Esophagus squamous epithelium (tissue), 4 donors: ENCODE data around the gene WDR46.

Experiments
- POLR2A ChIP-seq, 4 donors: fragments of 450-650 bp; IDR thresholded peaks; one replicate each; pipeline ENCODE4 v1.6.1; 2017; ENCODE audit warnings: antibody characterized with exemption in 4 of 4, mild to moderate bottlenecking in 4 of 4, moderate library complexity in 3 of 4
- TF ChIP-seq, protein P1 (sequence below), 6 experiments: fragments of 450-650 bp in 4 of 6; fragments of 200-600 bp in 2 of 6; sonication (generic) in 2 of 6; IDR thresholded peaks; one replicate each; pipeline ENCODE4 v1.5.1; 2016 to 2019; ENCODE audit warnings: antibody characterized with exemption in 6 of 6, mild to moderate bottlenecking in 4 of 6, moderate library complexity in 4 of 6

DNA sequence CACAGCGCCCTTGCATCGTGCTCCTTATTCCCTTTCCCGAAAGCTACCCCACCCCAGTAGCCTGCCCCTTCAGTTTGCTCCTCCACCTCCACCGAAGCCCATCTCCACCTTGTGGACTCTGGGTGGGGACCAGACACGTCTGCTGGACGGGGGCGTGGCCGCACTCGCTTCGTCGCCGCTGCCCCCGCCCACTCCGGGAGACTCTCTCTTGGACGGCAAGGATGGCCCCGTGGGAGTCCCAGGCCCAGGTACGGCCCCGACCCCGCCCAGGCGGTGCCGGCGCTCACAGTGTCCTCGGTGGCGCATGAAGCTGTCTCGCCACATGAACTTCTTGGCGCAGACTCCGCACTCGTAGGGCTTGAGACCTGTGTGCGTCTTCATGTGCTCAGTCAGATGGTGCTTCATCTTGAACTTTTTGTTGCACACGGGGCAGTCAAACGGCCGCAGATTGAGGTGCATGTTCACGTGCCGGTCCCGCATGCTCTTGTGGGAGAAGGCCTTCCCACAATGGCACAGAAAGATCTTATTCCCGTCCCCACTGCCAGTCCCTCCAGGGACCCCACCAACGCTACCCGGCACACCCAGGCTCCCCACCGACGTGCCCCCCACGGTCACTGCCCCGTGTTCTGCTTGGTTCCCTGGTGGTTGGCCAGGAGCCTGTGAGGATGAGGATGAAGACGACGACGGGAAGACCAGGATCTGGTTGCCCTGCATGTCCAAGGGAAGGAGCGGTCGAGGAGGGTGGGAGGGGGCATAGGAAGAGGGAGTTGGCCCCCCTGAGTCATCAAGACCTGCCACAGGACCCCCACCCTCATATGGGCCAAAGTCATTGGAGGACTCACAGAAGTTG lies 26.1 kb upstream of the WDR46 start:
- TF ChIP-seq, protein P1, sequence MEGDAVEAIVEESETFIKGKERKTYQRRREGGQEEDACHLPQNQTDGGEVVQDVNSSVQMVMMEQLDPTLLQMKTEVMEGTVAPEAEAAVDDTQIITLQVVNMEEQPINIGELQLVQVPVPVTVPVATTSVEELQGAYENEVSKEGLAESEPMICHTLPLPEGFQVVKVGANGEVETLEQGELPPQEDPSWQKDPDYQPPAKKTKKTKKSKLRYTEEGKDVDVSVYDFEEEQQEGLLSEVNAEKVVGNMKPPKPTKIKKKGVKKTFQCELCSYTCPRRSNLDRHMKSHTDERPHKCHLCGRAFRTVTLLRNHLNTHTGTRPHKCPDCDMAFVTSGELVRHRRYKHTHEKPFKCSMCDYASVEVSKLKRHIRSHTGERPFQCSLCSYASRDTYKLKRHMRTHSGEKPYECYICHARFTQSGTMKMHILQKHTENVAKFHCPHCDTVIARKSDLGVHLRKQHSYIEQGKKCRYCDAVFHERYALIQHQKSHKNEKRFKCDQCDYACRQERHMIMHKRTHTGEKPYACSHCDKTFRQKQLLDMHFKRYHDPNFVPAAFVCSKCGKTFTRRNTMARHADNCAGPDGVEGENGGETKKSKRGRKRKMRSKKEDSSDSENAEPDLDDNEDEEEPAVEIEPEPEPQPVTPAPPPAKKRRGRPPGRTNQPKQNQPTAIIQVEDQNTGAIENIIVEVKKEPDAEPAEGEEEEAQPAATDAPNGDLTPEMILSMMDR (IDR thresholded peaks at IDR 0.05), result no peak
- peak in 1 of 4 donors; percentile 34 for TF ChIP-seq POLR2A (IDR thresholded peaks at IDR 0.05)
